Measurements from ENCODE around the gene ATM.

The ATM gene

GRCh38 chr11:108351468-108351867 lies 128.6 kb downstream of the ATM start:
- Histone ChIP-seq H3K27me3 (ENCODE audit: control insufficient read depth, low read length) (no peaks in the 10 kb centered on the region), H3K9me3 (ENCODE audit: control insufficient read depth, insufficient read depth, low read length) (no peaks in the 10 kb centered on the region), H3K27ac (ENCODE audit: low read depth, low read length) (no peak overlapping the region), H3K9me2 (replicated peaks; ENCODE audit: control insufficient read depth, low read length) (no peaks in the 10 kb centered on the region), H3K36me3 (ENCODE audit: control insufficient read depth, low read length) (peaks cover 93% of the 10 kb centered on the region), H3K4me2 (ENCODE audit: low read length) (no peak overlapping the region), H3K4me3 (ENCODE audit: low read length) (no peak overlapping the region), H4K20me1 (ENCODE audit: control insufficient read depth, insufficient read depth, low read depth, low read length) (no peaks in the 10 kb centered on the region), H3K4me1 (ENCODE audit: control insufficient read depth, low read length) (no peaks in the 10 kb centered on the region), H3F3A (ENCODE audit: control insufficient read depth, insufficient read depth) (no peaks in the 10 kb centered on the region), H3K79me2 (ENCODE audit: control insufficient read depth, low read length) (no peaks in the 10 kb centered on the region)
- no peak for TF ChIP-seq EZH2phosphoT487 (IDR thresholded peaks at IDR 0.05; ENCODE audit: borderline replicate concordance, low read length)
- TF ChIP-seq, protein P1, sequence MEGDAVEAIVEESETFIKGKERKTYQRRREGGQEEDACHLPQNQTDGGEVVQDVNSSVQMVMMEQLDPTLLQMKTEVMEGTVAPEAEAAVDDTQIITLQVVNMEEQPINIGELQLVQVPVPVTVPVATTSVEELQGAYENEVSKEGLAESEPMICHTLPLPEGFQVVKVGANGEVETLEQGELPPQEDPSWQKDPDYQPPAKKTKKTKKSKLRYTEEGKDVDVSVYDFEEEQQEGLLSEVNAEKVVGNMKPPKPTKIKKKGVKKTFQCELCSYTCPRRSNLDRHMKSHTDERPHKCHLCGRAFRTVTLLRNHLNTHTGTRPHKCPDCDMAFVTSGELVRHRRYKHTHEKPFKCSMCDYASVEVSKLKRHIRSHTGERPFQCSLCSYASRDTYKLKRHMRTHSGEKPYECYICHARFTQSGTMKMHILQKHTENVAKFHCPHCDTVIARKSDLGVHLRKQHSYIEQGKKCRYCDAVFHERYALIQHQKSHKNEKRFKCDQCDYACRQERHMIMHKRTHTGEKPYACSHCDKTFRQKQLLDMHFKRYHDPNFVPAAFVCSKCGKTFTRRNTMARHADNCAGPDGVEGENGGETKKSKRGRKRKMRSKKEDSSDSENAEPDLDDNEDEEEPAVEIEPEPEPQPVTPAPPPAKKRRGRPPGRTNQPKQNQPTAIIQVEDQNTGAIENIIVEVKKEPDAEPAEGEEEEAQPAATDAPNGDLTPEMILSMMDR (IDR thresholded peaks at IDR 0.05; ENCODE audit: low read depth, low read length, poor library complexity, severe bottlenecking) = no peak

GRCh38 chr11:108364159-108364558 lies 141.3 kb downstream of the ATM start:
- Histone ChIP-seq H3K79me2 (ENCODE audit: control insufficient read depth, low read length) (no peaks in the 10 kb centered on the region), H3K4me1 (ENCODE audit: control insufficient read depth, low read length) (no peaks in the 10 kb centered on the region), H3K9me2 (replicated peaks; ENCODE audit: control insufficient read depth, low read length) (no peaks in the 10 kb centered on the region), H3K36me3 (ENCODE audit: control insufficient read depth, low read length) (peaks cover 32% of the 10 kb centered on the region), H3K27ac (ENCODE audit: low read depth, low read length) (no peak overlapping the region), H3K4me3 (ENCODE audit: low read length) (no peak overlapping the region), H3F3A (ENCODE audit: control insufficient read depth, insufficient read depth) (no peaks in the 10 kb centered on the region), H4K20me1 (ENCODE audit: control insufficient read depth, insufficient read depth, low read depth, low read length) (no peaks in the 10 kb centered on the region), H3K4me2 (ENCODE audit: low read length) (no peak overlapping the region), H3K9me3 (ENCODE audit: control insufficient read depth, insufficient read depth, low read length) (no peaks in the 10 kb centered on the region), H3K27me3 (ENCODE audit: control insufficient read depth, low read length) (no peaks in the 10 kb centered on the region)
- TF ChIP-seq, protein P1 (IDR thresholded peaks at IDR 0.05; ENCODE audit: low read depth, low read length, poor library complexity, severe bottlenecking) = no peak
- TF ChIP-seq EZH2phosphoT487 (IDR thresholded peaks at IDR 0.05; ENCODE audit: borderline replicate concordance, low read length) = no peak

DNA sequence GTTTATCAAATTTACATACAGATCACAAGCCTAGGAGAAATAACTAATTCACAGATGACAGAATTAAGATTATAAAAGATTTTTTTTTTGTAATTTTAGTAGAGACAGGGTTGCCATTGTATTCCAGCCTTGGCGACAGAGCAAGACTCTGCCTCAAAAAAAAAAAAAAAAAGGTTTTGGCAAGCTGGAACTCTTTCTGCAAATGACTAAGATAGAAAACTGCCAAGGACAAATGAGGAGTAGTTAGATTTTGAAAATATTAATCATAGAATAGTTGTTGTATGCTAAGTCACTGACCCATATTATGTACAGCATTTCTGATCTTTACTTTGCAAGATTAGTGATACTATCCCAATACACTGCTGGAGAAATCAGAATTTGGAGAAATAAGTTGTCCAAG lies 145.3 kb downstream of the ATM start:
- Histone ChIP-seq H3K79me2 (ENCODE audit: control insufficient read depth, low read length) (no peaks in the 10 kb centered on the region), H4K20me1 (ENCODE audit: control insufficient read depth, insufficient read depth, low read depth, low read length) (no peaks in the 10 kb centered on the region), H3K4me2 (ENCODE audit: low read length) (no peak overlapping the region), H3K27me3 (ENCODE audit: control insufficient read depth, low read length) (no peaks in the 10 kb centered on the region), H3K9me3 (ENCODE audit: control insufficient read depth, insufficient read depth, low read length) (no peaks in the 10 kb centered on the region), H3K4me1 (ENCODE audit: control insufficient read depth, low read length) (no peaks in the 10 kb centered on the region), H3K36me3 (ENCODE audit: control insufficient read depth, low read length) (peaks cover 39% of the 10 kb centered on the region), H3K9me2 (replicated peaks; ENCODE audit: control insufficient read depth, low read length) (no peaks in the 10 kb centered on the region), H3F3A (ENCODE audit: control insufficient read depth, insufficient read depth) (no peaks in the 10 kb centered on the region), H3K27ac (ENCODE audit: low read depth, low read length) (no peak overlapping the region), H3K4me3 (ENCODE audit: low read length) (no peak overlapping the region)
- TF ChIP-seq, protein P1 (IDR thresholded peaks at IDR 0.05; ENCODE audit: low read depth, low read length, poor library complexity, severe bottlenecking) = no peak
- TF ChIP-seq EZH2phosphoT487 (IDR thresholded peaks at IDR 0.05; ENCODE audit: borderline replicate concordance, low read length) = no peak

DNA sequence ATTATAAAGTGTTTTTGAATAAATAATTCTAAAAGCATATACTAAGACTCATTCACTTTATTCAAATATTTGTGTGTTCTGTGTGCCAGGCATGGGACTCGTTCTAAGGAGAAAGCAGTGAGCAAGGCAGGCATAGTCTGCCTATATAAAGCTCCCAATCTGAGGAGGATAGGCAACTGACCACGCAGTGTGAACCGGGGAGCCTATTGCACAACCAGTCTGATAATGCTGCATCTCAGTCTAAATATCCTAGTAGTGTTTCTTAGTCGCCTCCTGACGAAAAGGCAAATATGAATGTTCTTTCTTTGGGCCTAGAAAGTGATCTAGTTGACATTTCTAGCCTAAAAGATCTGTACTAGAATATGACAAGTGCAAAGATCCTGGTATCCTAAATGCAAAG lies 146.2 kb downstream of the ATM start:
- Histone ChIP-seq H3K4me1 (ENCODE audit: control insufficient read depth, low read length) (no peaks in the 10 kb centered on the region), H3K4me3 (ENCODE audit: low read length) (no peak overlapping the region)
- TF ChIP-seq, protein P1 (IDR thresholded peaks at IDR 0.05; ENCODE audit: low read depth, low read length, poor library complexity, severe bottlenecking) = no peak
- TF ChIP-seq EZH2phosphoT487 (IDR thresholded peaks at IDR 0.05; ENCODE audit: borderline replicate concordance, low read length) = no peak

More for the DNA sequence above, 146.2 kb downstream of the ATM start:
- Histone ChIP-seq H3K79me2 (ENCODE audit: control insufficient read depth, low read length) (no peaks in the 10 kb centered on the region), H3K4me2 (ENCODE audit: low read length) (no peak overlapping the region), H3K36me3 (ENCODE audit: control insufficient read depth, low read length) (peaks cover 39% of the 10 kb centered on the region), H3K9me2 (replicated peaks; ENCODE audit: control insufficient read depth, low read length) (no peaks in the 10 kb centered on the region), H3K27me3 (ENCODE audit: control insufficient read depth, low read length) (no peaks in the 10 kb centered on the region), H4K20me1 (ENCODE audit: control insufficient read depth, insufficient read depth, low read depth, low read length) (no peaks in the 10 kb centered on the region), H3F3A (ENCODE audit: control insufficient read depth, insufficient read depth) (no peaks in the 10 kb centered on the region), H3K9me3 (ENCODE audit: control insufficient read depth, insufficient read depth, low read length) (no peaks in the 10 kb centered on the region), H3K27ac (ENCODE audit: low read depth, low read length) (no peak overlapping the region)

All from DOHH2 (cell line).